HCT116 (cell line): ENCODE measurements around the gene PDLIM3.

Experiments
- ZNF274 ChIP-seq: fragments of 200-500 bp; sonication (Bioruptor generic); IDR thresholded peaks from 2 replicates; pipeline ENCODE4 v1.6.1; 2014; ENCODE audit warnings: mild to moderate bottlenecking, low read depth, low read length, inconsistent platforms
- TF ChIP-seq, protein P1 (sequence below), 3 experiments: fragments of 200-600 bp in 1 of 3; sonication (generic) in 1 of 3; IDR thresholded peaks in 2 of 3; conservative IDR thresholded peaks in 1 of 3; 2 replicates each; pipeline ENCODE4 v1.5.1; 2012 to 2017; ENCODE audit warnings: low read depth in 2 of 3, low read length in 2 of 3, antibody characterized with exemption in 1 of 3, borderline replicate concordance in 1 of 3, control low read depth in 1 of 3, mild to moderate bottlenecking in 1 of 3, mixed read lengths in 1 of 3, mixed run types in 1 of 3, moderate library complexity in 1 of 3; ENCODE audit not compliant: insufficient read depth in 1 of 3

DNA sequence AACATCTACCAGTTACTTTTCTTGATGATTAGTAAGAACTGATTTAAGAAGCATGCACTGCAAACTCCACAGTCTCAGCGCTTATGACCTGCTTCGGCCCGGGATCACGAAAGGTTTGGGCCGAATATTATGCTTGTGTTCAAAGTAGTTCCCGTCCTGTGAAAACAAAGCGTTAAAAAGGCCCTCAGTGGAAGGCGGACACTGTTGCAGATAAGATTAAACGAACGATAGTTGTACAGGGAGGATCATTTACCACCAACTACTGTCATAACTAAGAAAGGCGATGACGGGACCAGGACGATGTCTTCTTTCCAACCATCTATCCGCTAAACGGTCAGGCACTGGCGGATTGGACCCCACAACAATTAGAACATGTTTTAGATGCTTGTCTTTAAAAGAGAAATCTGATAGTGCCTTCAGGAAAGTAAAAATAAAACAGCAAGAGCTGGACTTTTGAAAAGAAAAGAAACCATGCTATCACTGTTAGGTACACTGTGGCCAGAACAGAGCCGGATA is 21.1 kb downstream of the PDLIM3 start:
- TF ChIP-seq, protein P1, sequence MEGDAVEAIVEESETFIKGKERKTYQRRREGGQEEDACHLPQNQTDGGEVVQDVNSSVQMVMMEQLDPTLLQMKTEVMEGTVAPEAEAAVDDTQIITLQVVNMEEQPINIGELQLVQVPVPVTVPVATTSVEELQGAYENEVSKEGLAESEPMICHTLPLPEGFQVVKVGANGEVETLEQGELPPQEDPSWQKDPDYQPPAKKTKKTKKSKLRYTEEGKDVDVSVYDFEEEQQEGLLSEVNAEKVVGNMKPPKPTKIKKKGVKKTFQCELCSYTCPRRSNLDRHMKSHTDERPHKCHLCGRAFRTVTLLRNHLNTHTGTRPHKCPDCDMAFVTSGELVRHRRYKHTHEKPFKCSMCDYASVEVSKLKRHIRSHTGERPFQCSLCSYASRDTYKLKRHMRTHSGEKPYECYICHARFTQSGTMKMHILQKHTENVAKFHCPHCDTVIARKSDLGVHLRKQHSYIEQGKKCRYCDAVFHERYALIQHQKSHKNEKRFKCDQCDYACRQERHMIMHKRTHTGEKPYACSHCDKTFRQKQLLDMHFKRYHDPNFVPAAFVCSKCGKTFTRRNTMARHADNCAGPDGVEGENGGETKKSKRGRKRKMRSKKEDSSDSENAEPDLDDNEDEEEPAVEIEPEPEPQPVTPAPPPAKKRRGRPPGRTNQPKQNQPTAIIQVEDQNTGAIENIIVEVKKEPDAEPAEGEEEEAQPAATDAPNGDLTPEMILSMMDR (IDR thresholded peaks at IDR 0.05 in 2 of 3, conservative IDR thresholded peaks at IDR 0.05 in 1 of 3; ENCODE audit: borderline replicate concordance in 1 of 3, insufficient read depth in 1 of 3, low read depth in 2 of 3, low read length in 2 of 3), result no peak
- TF ChIP-seq ZNF274, result no peak
